NCI-H774 (cell line): ENCODE data around the gene TRIM31.
A peak's percentile ranks its signal among the peaks of the same experiment; 100 is the strongest.
"Not testable (repeated sequence)": the region's sequence is repeated elsewhere in the genome, so short reads cannot be mapped to it uniquely, and the experiment has no call there.

ENCODE experiments used
- DNase-seq: peaks from one replicate; lab custom pipeline; 2025; lab: John Stamatoyannopoulos, UW

The TRIM31 gene

GRCh38 chr6:30149234-30149633, 36.3 kb upstream of the TRIM31 start:
- DNase-seq: no peak

- no peak for DNase-seq
Measured at GRCh38 chr6:30147096-30147495, 34.2 kb upstream of the TRIM31 start.

GRCh38 chr6:30145818-30146217, 32.9 kb upstream of the TRIM31 start:
- no peak for DNase-seq

GRCh38 chr6:30144811-30145210, 31.9 kb upstream of the TRIM31 start:
- DNase-seq: no peak

- no peak for DNase-seq
Measured at GRCh38 chr6:30143780-30144179, 30.9 kb upstream of the TRIM31 start.

GRCh38 chr6:30142665-30143064, 29.8 kb upstream of the TRIM31 start:
- no peak for DNase-seq

GRCh38 chr6:30140240-30140639, 27.4 kb upstream of the TRIM31 start:
- not testable (repeated sequence) for DNase-seq

GRCh38 chr6:30136570-30137286, 23.8 kb upstream of the TRIM31 start:
- DNase-seq: no peak

GRCh38 chr6:30135757-30136156, 22.9 kb upstream of the TRIM31 start, which contains the start of gene TRIM40:
TSS of gene TRIM40 (plus strand) at chr6:30136140. CDS start at chr6:30137037, 897 bp downstream.
- no peak for DNase-seq

GRCh38 chr6:30135147-30135546, 22.3 kb upstream of the TRIM31 start:
- DNase-seq: no peak

- no peak for DNase-seq
Measured at GRCh38 chr6:30131947-30132497, 19.1 kb upstream of the TRIM31 start.

GRCh38 chr6:30130887-30131862, 18.3 kb upstream of the TRIM31 start:
- DNase-seq: peak; percentile 64

- no peak for DNase-seq
Measured at GRCh38 chr6:30130179-30130679, 17.3 kb upstream of the TRIM31 start.

GRCh38 chr6:30129265-30130178, 16.6 kb upstream of the TRIM31 start:
- no peak for DNase-seq

- DNase-seq: no peak
Measured at GRCh38 chr6:30127238-30128093, 14.6 kb upstream of the TRIM31 start.

- DNase-seq: no peak
Measured at GRCh38 chr6:30122515-30122914, 9.6 kb upstream of the TRIM31 start.

GRCh38 chr6:30121446-30122366, 8.8 kb upstream of the TRIM31 start:
- DNase-seq: no peak

- DNase-seq: not testable (repeated sequence)
Measured at GRCh38 chr6:30118691-30119090, 5.8 kb upstream of the TRIM31 start.

GRCh38 chr6:30116724-30117123, 3.8 kb upstream of the TRIM31 start:
- no peak for DNase-seq
